Measurements from ENCODE around the gene SGIP1. TPM values are rescaled to one million over a fixed set of nuclear protein-coding genes. Genes with fewer than 3 reads are reported as not detected.

The SGIP1 gene
- total and polyA plus RNA-seq, 2 of the 8 experiments (the other 6 are each of a cell fraction or from before 2014, with no cell fraction given) = 1.4 to 2.1 TPM

DNA sequence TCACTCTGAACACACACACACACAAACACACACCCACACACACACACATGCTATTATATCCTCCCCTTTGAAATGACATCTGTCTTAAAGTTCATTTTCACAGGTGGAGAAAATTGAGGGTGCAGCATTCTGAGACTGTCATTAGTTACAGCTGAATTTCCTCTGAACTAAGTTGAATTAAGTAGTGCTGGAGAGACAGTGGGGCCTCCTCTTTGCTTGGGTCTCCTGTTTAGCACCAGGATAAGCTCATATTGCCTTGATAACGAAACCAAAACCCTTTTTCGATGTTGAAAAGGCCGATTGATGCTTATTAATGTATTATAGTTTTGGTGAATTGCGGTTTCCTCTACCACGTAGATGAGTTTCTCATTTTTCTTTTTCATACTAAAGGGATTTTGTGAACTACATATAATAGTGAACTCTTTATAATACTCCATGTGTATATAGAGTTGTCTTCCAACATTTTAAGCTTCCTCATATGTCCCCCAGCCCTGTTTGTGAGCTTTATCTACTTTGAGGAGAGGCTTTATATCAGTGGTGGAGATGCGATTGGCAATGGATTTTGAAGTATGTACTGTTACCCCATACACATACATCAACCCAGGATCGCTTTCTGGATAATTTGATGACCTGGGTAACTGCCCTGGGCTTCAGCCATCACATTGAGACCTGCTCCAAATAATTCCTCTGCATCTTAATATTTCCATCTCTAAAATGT, 235.7 kb downstream of the SGIP1 start:
- no peak overlapping the region for H3K18ac ChIP-seq (ENCODE audit: extremely low read depth, low read length)
- no peak overlapping the region for H3K9ac ChIP-seq (replicated peaks in 1 of 4; ENCODE audit: extremely low read depth in 1 of 4, low read depth in 3 of 4, low read length in 3 of 4)
- WGBS, 2 experiments (ENCODE audit: extremely low coverage in 1 of 2, insufficient coverage in 1 of 2, insufficient read length in 1 of 2, insufficient replicate concordance in 2 of 2, low coverage in 1 of 2, low lambda C conversion rate in 2 of 2, missing lambda C conversion rate in 1 of 2) = 88% methylated on average over 7 of the region's 7 CpGs; no CpG with 5 or more reads in 1 of the 2 experiments
- no peak for FAIRE-seq
- no peak overlapping the region for H2BK12ac ChIP-seq (ENCODE audit: low read depth, low read length)
- no peak for DNase-seq (ENCODE audit: low read depth in 1 of 2, low spot score in 2 of 2)
- no peak overlapping the region for H3K4me3 ChIP-seq (ENCODE audit: extremely low read depth in 1 of 4, insufficient read depth in 2 of 4, low read depth in 3 of 4, low read length in 4 of 4)
- no peak overlapping the region for H2AK5ac ChIP-seq (ENCODE audit: low read depth, low read length)
- no peaks in the 10 kb centered on the region for H3K79me1 ChIP-seq (ENCODE audit: low read depth, low read length)
- H3K27me3 ChIP-seq (replicated peaks in 1 of 4; ENCODE audit: control insufficient read depth in 3 of 4, extremely low read depth in 1 of 4, insufficient read depth in 3 of 4, low read length in 3 of 4) = no peaks in the 10 kb centered on the region
- H2BK5ac ChIP-seq (ENCODE audit: low read depth, low read length) = no peak overlapping the region
- no peak overlapping the region for H2BK15ac ChIP-seq (ENCODE audit: low read length)
- no peaks in the 10 kb centered on the region for H3K4me1 ChIP-seq (replicated peaks in 1 of 4; ENCODE audit: control insufficient read depth in 3 of 4, insufficient read depth in 4 of 4, low read length in 3 of 4)
- no peak overlapping the region for H3K4ac ChIP-seq (replicated peaks; ENCODE audit: insufficient read length, low read depth, low read length)
- H4K91ac ChIP-seq (replicated peaks; ENCODE audit: insufficient read length, low read length) = no peak overlapping the region
- no peak overlapping the region for H2AFZ ChIP-seq (ENCODE audit: low read length)
- no peak overlapping the region for H3K27ac ChIP-seq (ENCODE audit: low read depth, low read length)
- ChIA-PET POLR2A (ENCODE audit: partially characterized antibody) (no interaction called here), CTCF (ENCODE audit: partially characterized antibody) (interaction anchor here (1.0 kb wide), 1 partner anchor 442 kb away, joined by 4 read pairs; no protein-coding TSS in a partner anchor)
- H3K9me3 ChIP-seq (ENCODE audit: insufficient read depth in 2 of 2, low read depth in 1 of 2, low read length in 1 of 2) = no peaks in the 10 kb centered on the region
- TF ChIP-seq HDAC6 (IDR thresholded peaks at IDR 0.05; ENCODE audit: low read depth, low read length) = no peak
- TF ChIP-seq CBX8 (IDR thresholded peaks at IDR 0.05; ENCODE audit: borderline replicate concordance, low read depth, low read length) = no peak
- no peak for TF ChIP-seq RNF2 (IDR thresholded peaks at IDR 0.05; ENCODE audit: borderline replicate concordance, low read depth, low read length, missing control alignments, poor library complexity, severe bottlenecking)
- no peak for TF ChIP-seq BRCA1 (IDR thresholded peaks at IDR 0.05; ENCODE audit: low read depth, low read length)
- TF ChIP-seq, protein P1, sequence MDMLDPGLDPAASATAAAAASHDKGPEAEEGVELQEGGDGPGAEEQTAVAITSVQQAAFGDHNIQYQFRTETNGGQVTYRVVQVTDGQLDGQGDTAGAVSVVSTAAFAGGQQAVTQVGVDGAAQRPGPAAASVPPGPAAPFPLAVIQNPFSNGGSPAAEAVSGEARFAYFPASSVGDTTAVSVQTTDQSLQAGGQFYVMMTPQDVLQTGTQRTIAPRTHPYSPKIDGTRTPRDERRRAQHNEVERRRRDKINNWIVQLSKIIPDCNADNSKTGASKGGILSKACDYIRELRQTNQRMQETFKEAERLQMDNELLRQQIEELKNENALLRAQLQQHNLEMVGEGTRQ (IDR thresholded peaks at IDR 0.05; ENCODE audit: low read length) = no peak
- TF ChIP-seq SIRT6 (IDR thresholded peaks at IDR 0.05; ENCODE audit: low read length) = no peak
- TF ChIP-seq CBX5 (IDR thresholded peaks at IDR 0.05; ENCODE audit: low read depth, low read length) = no peak
- TF ChIP-seq YY1 (IDR thresholded peaks at IDR 0.05; ENCODE audit: low read depth, low read length) = no peak
- no peak overlapping the region for H3K23ac ChIP-seq (ENCODE audit: insufficient read length)
- no peak overlapping the region for H3K4me2 ChIP-seq (ENCODE audit: insufficient read depth in 1 of 2, low read depth in 2 of 2, low read length in 2 of 2)
- no peaks in the 10 kb centered on the region for H3K23me2 ChIP-seq (ENCODE audit: low read depth, low read length)
- H3K36me3 ChIP-seq (ENCODE audit: control insufficient read depth in 2 of 4, insufficient read depth in 4 of 4, low read length in 3 of 4) = no peaks in the 10 kb centered on the region
- H4K8ac ChIP-seq (ENCODE audit: extremely low read depth, insufficient read depth, low read length) = no peak overlapping the region
- no peaks in the 10 kb centered on the region for H3K79me2 ChIP-seq (ENCODE audit: control insufficient read depth in 1 of 2, insufficient read depth in 2 of 2, low read length in 2 of 2)
- H3K56ac ChIP-seq (replicated peaks; ENCODE audit: insufficient read length, low read depth, low read length) = no peak overlapping the region
- H4K20me1 ChIP-seq (replicated peaks in 1 of 2; ENCODE audit: control insufficient read depth in 1 of 2, insufficient read depth in 2 of 2, low read length in 2 of 2) = no peaks in the 10 kb centered on the region
- no peak overlapping the region for H3K14ac ChIP-seq (ENCODE audit: insufficient read length)
- no peak overlapping the region for H2BK20ac ChIP-seq (ENCODE audit: low read length)
- H2BK120ac ChIP-seq (replicated peaks; ENCODE audit: low read depth, low read length) = no peak overlapping the region
- no peak overlapping the region for H4K5ac ChIP-seq (ENCODE audit: insufficient read length, low read depth, low read length)
